Gastrocnemius medialis (tissue), 4 donors: ENCODE measurements around the gene GRPEL1. TPM values are rescaled to one million over a fixed set of nuclear protein-coding genes. Genes with fewer than 3 reads are reported as not detected.

ENCODE experiments used
- ATAC-seq, 2 donors: fragments of 150-250 bp; one replicate each; pipeline ENCODE4 v1.9.1; 2016
- DNase-seq, 2 donors: peaks; one replicate each; pipeline ENCODE4 v3.0.0-alpha.2; 2019
- H3K27ac ChIP-seq, 4 donors: fragments of 200-600 bp; sonication (generic); 1 replicate in 1 of 4; 2 replicates in 3 of 4; pipeline ENCODE4 v1.5.1; 2016 to 2018; ENCODE audit warnings: mild to moderate bottlenecking in 2 of 4, moderate library complexity in 1 of 4
- H3K27me3 ChIP-seq, 3 donors: fragments of 200-600 bp; sonication (generic) in 2 of 3; 1 replicate in 1 of 3; 2 replicates in 2 of 3; pipeline versions ENCODE4 v1.5.1 to v1.6.0; 2016 to 2019; ENCODE audit warnings: mild to moderate bottlenecking in 1 of 3, moderate library complexity in 1 of 3
- H3K36me3 ChIP-seq, 2 donors: fragments of 200-600 bp; sonication (generic) in 1 of 2; one replicate each; pipeline ENCODE4 v1.5.1; 2017 to 2018
- H3K4me1 ChIP-seq, 2 donors: fragments of 200-600 bp; sonication (generic) in 1 of 2; one replicate each; pipeline ENCODE4 v1.5.1; 2016 to 2017; ENCODE audit warnings: mild to moderate bottlenecking in 2 of 2
- H3K4me3 ChIP-seq, 4 donors: fragments of 200-600 bp; sonication (generic) in 3 of 4; 1 replicate in 1 of 4; 2 replicates in 3 of 4; pipeline ENCODE4 v1.5.1; 2016 to 2019; ENCODE audit warnings: mild to moderate bottlenecking in 2 of 4
- H3K9me3 ChIP-seq, 3 donors: fragments of 200-600 bp; sonication (generic) in 2 of 3; 1 replicate in 1 of 3; 2 replicates in 2 of 3; pipeline ENCODE4 v1.5.1; 2016 to 2019
- POLR2A ChIP-seq, 2 donors: fragments of 450-650 bp; IDR thresholded peaks; one replicate each; pipeline ENCODE4 v1.6.1; 2017; ENCODE audit warnings: antibody characterized with exemption in 2 of 2, mild to moderate bottlenecking in 2 of 2, moderate library complexity in 2 of 2
- in situ Hi-C, 4 donors: fragments of 200-750 bp; cut with MboI; loops; one replicate each; pipeline versions ENCODE4 v1.15.0 to v1.8.0; 2017; ENCODE audit warnings: low sequenced_read_pairs in 4 of 4
- intact Hi-C: fragments of 100-400 bp; cut with DNase I; formaldehyde crosslinking; loops from one replicate; pipeline ENCODE4 v1.15.1; 2023; ENCODE audit warnings: low total_unique reads
- total RNA-seq, 4 donors: library from RNA; depleted of rRNA; stranded (reverse); fragments of >200 nt; gene quantifications; one replicate each; pipeline versions ENCODE4 v1.1.0 to v1.2.3, GENCODE V29; 2016
- TF ChIP-seq, protein P1 (sequence below), 5 experiments: fragments of 450-650 bp in 3 of 5; fragments of 200-600 bp in 2 of 5; sonication (generic) in 2 of 5; IDR thresholded peaks in 4 of 5; conservative IDR thresholded peaks in 1 of 5; 1 replicate in 4 of 5; 2 replicates in 1 of 5; pipeline ENCODE4 v1.5.1; 2016 to 2019; ENCODE audit warnings: antibody characterized with exemption in 5 of 5, mild to moderate bottlenecking in 3 of 5, moderate library complexity in 3 of 5

Gene GRPEL1
- total RNA-seq, 4 donors from 2014 or later: 28.8 to 58.0 (median 35.8) TPM

DNA sequence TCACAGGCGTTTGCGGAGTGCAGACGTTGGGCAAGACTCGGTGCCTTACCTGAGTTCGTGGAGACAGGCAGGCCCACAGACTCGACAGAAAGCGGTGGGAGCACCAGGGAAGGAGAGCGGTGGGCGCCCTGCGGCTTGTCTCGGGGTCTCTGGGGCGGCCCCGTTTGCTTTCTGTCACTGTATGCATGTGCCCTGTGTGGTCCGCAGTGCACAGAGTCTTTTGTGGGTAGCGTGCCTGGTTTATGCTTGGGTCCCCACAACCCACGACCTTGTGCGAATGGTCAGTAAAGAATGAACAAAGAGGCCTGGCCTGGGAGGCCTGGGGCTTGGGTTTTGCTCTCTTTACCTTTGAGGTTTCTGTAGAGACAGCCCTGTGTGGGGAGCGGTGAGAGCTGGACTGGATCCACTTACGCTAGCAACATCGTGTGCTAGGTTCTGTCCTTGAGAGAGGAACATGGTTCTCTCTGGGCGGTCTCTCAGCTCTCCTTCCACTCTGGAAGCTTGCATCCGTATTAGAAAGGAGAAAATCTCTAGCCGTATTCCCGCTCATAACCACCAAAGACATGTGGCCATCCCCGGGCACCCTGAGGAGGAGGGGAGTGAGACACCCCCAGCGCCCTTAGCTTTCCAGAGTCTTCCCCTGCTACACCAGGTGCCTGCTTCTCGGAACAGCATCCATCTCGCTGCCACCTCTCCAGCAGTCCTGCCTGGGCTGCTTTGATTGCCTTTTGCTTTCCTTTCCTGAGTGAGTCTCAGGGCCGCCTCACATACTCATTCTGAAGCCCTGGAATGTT is 23.5 kb downstream of the GRPEL1 start:
- intact Hi-C loops (loop anchor here (1.0 kb wide), 1 partner anchor 24 kb away; the partner anchor contains the start of gene GRPEL1), in situ Hi-C loops (no loop called here)
- no peaks in the 10 kb centered on the region for H3K27me3 ChIP-seq
- H3K4me3 ChIP-seq: peak overlapping the region; percentile 80 to 100 (median 98)
- peak overlapping the region; percentile 94 to 98 (median 98) for H3K27ac ChIP-seq
- H3K4me1 ChIP-seq: peaks cover 48 to 59% of the 10 kb centered on the region in 2 donors
- DNase-seq (peak in 1 of 2 donors; percentile 29), ATAC-seq (peak; percentile 25 to 36)
- no peaks in the 10 kb centered on the region for H3K9me3 ChIP-seq
- no peak for TF ChIP-seq POLR2A (IDR thresholded peaks at IDR 0.05)
- TF ChIP-seq, protein P1, sequence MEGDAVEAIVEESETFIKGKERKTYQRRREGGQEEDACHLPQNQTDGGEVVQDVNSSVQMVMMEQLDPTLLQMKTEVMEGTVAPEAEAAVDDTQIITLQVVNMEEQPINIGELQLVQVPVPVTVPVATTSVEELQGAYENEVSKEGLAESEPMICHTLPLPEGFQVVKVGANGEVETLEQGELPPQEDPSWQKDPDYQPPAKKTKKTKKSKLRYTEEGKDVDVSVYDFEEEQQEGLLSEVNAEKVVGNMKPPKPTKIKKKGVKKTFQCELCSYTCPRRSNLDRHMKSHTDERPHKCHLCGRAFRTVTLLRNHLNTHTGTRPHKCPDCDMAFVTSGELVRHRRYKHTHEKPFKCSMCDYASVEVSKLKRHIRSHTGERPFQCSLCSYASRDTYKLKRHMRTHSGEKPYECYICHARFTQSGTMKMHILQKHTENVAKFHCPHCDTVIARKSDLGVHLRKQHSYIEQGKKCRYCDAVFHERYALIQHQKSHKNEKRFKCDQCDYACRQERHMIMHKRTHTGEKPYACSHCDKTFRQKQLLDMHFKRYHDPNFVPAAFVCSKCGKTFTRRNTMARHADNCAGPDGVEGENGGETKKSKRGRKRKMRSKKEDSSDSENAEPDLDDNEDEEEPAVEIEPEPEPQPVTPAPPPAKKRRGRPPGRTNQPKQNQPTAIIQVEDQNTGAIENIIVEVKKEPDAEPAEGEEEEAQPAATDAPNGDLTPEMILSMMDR (IDR thresholded peaks at IDR 0.05 in 4 of 5, conservative IDR thresholded peaks at IDR 0.05 in 1 of 5): no peak
- no peaks in the 10 kb centered on the region for H3K36me3 ChIP-seq

DNA sequence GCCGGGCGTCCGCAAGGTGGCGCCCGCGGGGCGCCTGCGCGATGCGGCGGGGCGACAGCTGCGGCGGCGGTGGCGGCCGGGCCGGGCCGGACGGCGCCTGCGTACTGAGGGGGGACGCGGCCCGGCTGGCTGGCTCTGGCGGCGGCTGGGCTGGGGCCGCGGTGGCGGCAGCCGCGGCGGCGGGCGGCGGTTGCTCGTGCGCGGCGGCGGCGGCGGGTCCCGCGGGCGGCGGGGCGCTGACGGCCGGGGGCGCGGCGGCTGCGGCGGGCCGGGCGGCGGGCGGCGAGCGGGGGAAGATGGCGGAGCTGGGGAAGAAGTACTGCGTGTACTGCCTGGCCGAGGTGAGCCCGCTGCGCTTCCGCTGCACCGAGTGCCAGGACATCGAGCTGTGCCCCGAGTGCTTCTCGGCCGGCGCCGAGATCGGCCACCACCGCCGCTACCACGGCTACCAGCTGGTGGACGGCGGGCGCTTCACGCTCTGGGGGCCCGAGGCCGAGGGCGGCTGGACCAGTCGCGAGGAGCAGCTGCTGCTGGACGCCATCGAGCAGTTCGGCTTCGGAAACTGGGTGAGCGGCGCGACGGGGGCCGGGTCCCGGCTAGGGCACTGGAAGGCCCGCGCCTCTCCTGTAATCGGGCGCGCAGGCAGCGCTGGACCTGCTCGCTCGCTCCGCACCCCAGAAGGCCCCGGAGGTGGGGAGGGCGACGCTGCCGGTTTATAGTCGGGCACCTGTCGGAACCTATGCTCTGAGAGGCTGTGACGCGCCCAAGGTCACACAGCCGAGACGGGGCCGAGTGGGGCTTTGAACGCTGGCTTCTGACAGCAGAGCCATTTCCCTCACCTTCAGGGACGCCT is 24.4 kb downstream of the GRPEL1 start, which contains the start of gene TADA2B:
Gene TADA2B (plus strand): TSS at position 89 of the 853 bp plus-strand sequence. CDS start 208 bp downstream, at position 297.
- peaks cover 48 to 55% of the 10 kb centered on the region in 2 donors for H3K4me1 ChIP-seq
- H3K9me3 ChIP-seq: no peaks in the 10 kb centered on the region
- intact Hi-C loops: loop anchor here (1.0 to 2.0 kb wide), 6 partner anchors 25 to 261 kb away; partner anchors contain the start of genes GRPEL1, KIAA0232 and TBC1D14
- no peaks in the 10 kb centered on the region for H3K27me3 ChIP-seq
- no peaks in the 10 kb centered on the region for H3K36me3 ChIP-seq
- H3K27ac ChIP-seq: peak within 1 kb of the TSS; percentile 94 to 98 (median 98)
- in situ Hi-C loops: no loop called here
- peak; percentile 46 to 57 for TF ChIP-seq POLR2A (IDR thresholded peaks at IDR 0.05)
- TF ChIP-seq, protein P1 (IDR thresholded peaks at IDR 0.05 in 4 of 5, conservative IDR thresholded peaks at IDR 0.05 in 1 of 5): no peak
- ATAC-seq (peak; percentile 16 to 18), DNase-seq (peak; percentile 22 to 54)
- H3K4me3 ChIP-seq: peak within 1 kb of the TSS; percentile 85 to 100 (median 98)

DNA sequence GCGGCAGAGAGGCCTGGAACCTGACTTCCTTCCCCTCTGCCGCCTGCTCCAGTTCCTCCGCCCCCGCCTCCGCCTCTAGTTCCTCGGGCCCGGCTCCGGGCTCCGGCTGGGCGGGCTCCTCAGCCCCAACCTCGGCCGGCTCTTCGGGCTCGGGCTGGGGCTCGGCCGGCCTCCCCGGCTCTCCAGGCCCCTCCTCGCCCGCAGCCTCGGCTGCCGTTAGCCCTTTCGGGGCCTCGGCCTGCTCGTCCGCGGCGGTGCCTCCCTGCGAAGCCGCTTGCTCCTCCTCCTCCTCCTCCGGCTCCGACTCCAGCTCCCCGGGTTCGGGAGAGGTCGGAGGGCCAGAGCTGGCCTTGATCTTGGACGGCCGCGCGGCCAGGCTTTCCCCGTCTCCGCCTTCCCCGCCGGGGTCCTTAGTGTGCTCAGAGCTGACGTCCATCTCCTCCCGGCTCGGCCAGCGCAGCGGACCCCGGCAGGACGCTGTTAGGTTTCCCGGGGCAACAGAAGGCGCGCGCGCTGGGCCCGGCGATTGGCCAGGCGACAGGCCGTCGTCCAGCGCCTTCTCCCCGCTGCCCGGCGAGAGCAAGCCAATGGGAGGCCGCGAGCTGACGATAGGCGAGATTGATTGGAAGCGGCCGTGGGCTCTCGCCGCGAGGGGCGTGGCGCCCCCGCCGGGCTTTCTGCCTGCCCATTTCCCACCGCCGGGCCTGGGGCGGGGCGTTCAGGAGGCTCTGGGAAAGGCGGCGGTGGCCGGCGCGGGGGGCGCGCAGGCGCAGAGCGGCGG is 25.2 kb downstream of the GRPEL1 start:
- Histone ChIP-seq H3K36me3 (no peaks in the 10 kb centered on the region), H3K4me1 (peaks cover 46 to 50% of the 10 kb centered on the region in 2 donors), H3K9me3 (no peaks in the 10 kb centered on the region), H3K4me3 (peak overlapping the region; percentile 78 to 92 (median 84)), H3K27me3 (no peaks in the 10 kb centered on the region), H3K27ac (peak overlapping the region; percentile 63 to 73 (median 71))
- intact Hi-C loops: loop anchor here (1.0 to 2.0 kb wide), 5 partner anchors 31 to 260 kb away; partner anchors contain the start of genes KIAA0232 and TBC1D14
- TF ChIP-seq POLR2A (IDR thresholded peaks at IDR 0.05): no peak
- TF ChIP-seq, protein P1 (IDR thresholded peaks at IDR 0.05 in 4 of 5, conservative IDR thresholded peaks at IDR 0.05 in 1 of 5): peak; percentile 35 to 76 (median 76)
- DNase-seq: peak; percentile 95 to 97
- peak; percentile 74 to 78 for ATAC-seq
- in situ Hi-C loops: no loop called here
